Calu3 (cell line): ENCODE results near the gene CALR3. TPM values are rescaled to one million over a fixed set of nuclear protein-coding genes. Genes with fewer than 3 reads are reported as not detected.

Experiments used
- BruUV-seq: library from RNA; stranded (reverse); fragments of 400-500 nt; replicated peaks from 2 replicates; lab custom pipeline; 2021; lab: Mats Ljungman, UMichigan
- CTCF ChIA-PET: fragments of 300-600 bp; sonication (Branson Sonifier 250); formaldehyde crosslinking; loops from one replicate; lab custom pipeline; 2022; ENCODE audit warnings: antibody characterized with exemption; lab: Charles Lee
- DNase-seq: peaks from one replicate; pipeline ENCODE4 v3.0.0; 2022
- H3K27ac Mint-ChIP-seq: one replicate; pipeline ENCODE4 v1.8.0; 2022; ENCODE audit warnings: mixed read lengths; ENCODE audit not compliant: unreplicated experiment
- H3K27me3 Mint-ChIP-seq: one replicate; pipeline ENCODE4 v1.8.0; 2022; ENCODE audit warnings: mixed read lengths; ENCODE audit not compliant: unreplicated experiment
- H3K36me3 Mint-ChIP-seq: one replicate; pipeline ENCODE4 v1.8.0; 2022; ENCODE audit warnings: mild to moderate bottlenecking, moderate library complexity, mixed read lengths; ENCODE audit not compliant: insufficient read depth, unreplicated experiment
- H3K4me1 Mint-ChIP-seq: one replicate; pipeline ENCODE4 v1.8.0; 2022; ENCODE audit warnings: mild to moderate bottlenecking, low read depth, mixed read lengths; ENCODE audit not compliant: unreplicated experiment
- H3K4me3 Mint-ChIP-seq: one replicate; pipeline ENCODE4 v1.8.0; 2022; ENCODE audit warnings: mild to moderate bottlenecking, low read depth, moderate library complexity, mixed read lengths; ENCODE audit not compliant: unreplicated experiment
- H3K9me3 Mint-ChIP-seq: one replicate; pipeline ENCODE4 v1.8.0; 2022; ENCODE audit warnings: low read depth, mixed read lengths; ENCODE audit not compliant: unreplicated experiment
- CTCF ChIP-seq: fragments of 200-600 bp; IDR thresholded peaks from one replicate; pipeline ENCODE4 v1.8.0; 2022; ENCODE audit warnings: antibody characterized with exemption; ENCODE audit not compliant: unreplicated experiment
- intact Hi-C: fragments of 100-400 bp; cut with micrococcal nuclease; formaldehyde crosslinking; loops from one replicate; pipeline ENCODE4 v1.10.0; 2022; ENCODE audit not compliant: unreplicated experiment
- total RNA-seq: library from RNA; stranded (reverse); gene quantifications from 2 replicates; pipeline ENCODE4 v1.2.3, GENCODE V29; 2022

Gene CALR3
- total RNA-seq, 1 experiment from 2014 or later, result not detected

- H3K4me1 Mint-ChIP-seq, result no peaks in the 10 kb centered on the region
- DNase-seq, result no peak
- no peak overlapping the region for H3K27ac Mint-ChIP-seq
- no peaks in the 10 kb centered on the region for H3K27me3 Mint-ChIP-seq
- no TSS peak for BruUV-seq
- H3K4me3 Mint-ChIP-seq, result no peak overlapping the region
- peaks cover 53% of the 10 kb centered on the region for H3K36me3 Mint-ChIP-seq
- CTCF ChIA-PET, result no interaction called here
- H3K9me3 Mint-ChIP-seq, result no peaks in the 10 kb centered on the region
- no peak for TF ChIP-seq CTCF
- intact Hi-C loops, result no loop called here
Measured at GRCh38 chr19:16530540-16531379, 34.8 kb upstream of the CALR3 start.

- intact Hi-C loops, result no loop called here
- TF ChIP-seq CTCF, result no peak
- BruUV-seq, result no TSS peak
- no peaks in the 10 kb centered on the region for H3K4me1 Mint-ChIP-seq
- peaks cover 60% of the 10 kb centered on the region for H3K36me3 Mint-ChIP-seq
- H3K4me3 Mint-ChIP-seq, result no peak overlapping the region
- CTCF ChIA-PET, result no interaction called here
- no peak overlapping the region for H3K27ac Mint-ChIP-seq
- DNase-seq, result no peak
- H3K27me3 Mint-ChIP-seq, result no peaks in the 10 kb centered on the region
- no peaks in the 10 kb centered on the region for H3K9me3 Mint-ChIP-seq
Measured at GRCh38 chr19:16529466-16530144, 33.6 kb upstream of the CALR3 start.

GRCh38 chr19:16527971-16528521 is 32.1 kb upstream of the CALR3 start:
- intact Hi-C loops, result no loop called here
- H3K27ac Mint-ChIP-seq, result no peak overlapping the region
- no peaks in the 10 kb centered on the region for H3K9me3 Mint-ChIP-seq

More at GRCh38 chr19:16527971-16528521, 32.1 kb upstream of the CALR3 start:
- H3K36me3 Mint-ChIP-seq, result peaks cover 54% of the 10 kb centered on the region
- no peaks in the 10 kb centered on the region for H3K4me1 Mint-ChIP-seq
- CTCF ChIA-PET, result interaction anchor here (0.9 kb wide), 1 partner anchor 41 kb away, joined by 3 read pairs; no protein-coding TSS in a partner anchor
- no peak for DNase-seq
- no peaks in the 10 kb centered on the region for H3K27me3 Mint-ChIP-seq
- H3K4me3 Mint-ChIP-seq, result no peak overlapping the region
- TF ChIP-seq CTCF, result peak; percentile 30
- no TSS peak for BruUV-seq
